22Rv1 (cell line): ENCODE measurements around the gene OR2T11.

Experiments
- H3K27ac ChIP-seq: fragments of 450-650 bp; 2 replicates; pipeline ENCODE4 v1.5.1; 2017
- ZFX ChIP-seq: fragments of 450-650 bp; IDR thresholded peaks from 2 replicates; pipeline ENCODE4 v1.6.1; 2017; ENCODE audit warnings: antibody characterized with exemption, borderline replicate concordance
- TF ChIP-seq, protein P1 (sequence below): fragments of 450-650 bp; IDR thresholded peaks from 2 replicates; pipeline ENCODE4 v1.5.1; 2017; ENCODE audit warnings: mild to moderate bottlenecking

OR2T11 gene

DNA sequence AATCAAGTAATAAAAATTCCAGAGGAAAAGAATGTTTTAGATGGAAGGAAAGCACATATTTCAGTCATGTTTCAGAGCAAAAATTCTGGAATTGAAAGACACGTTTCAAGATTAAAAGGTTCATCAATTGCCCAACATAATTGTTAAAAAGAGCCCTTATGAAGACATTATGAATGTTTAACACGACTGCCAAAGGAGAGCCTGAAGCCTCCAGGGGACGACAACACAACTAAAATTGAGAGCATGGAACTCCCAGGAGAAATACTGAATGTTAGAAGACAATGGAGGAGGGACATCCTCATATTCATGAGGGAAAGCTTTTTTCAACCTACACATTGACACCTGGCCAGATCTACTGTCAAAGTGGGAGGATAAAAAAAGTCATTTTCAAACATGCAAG, 16.0 kb downstream of the OR2T11 start:
- H3K27ac ChIP-seq: no peak overlapping the region
- TF ChIP-seq ZFX: no peak
- TF ChIP-seq, protein P1, sequence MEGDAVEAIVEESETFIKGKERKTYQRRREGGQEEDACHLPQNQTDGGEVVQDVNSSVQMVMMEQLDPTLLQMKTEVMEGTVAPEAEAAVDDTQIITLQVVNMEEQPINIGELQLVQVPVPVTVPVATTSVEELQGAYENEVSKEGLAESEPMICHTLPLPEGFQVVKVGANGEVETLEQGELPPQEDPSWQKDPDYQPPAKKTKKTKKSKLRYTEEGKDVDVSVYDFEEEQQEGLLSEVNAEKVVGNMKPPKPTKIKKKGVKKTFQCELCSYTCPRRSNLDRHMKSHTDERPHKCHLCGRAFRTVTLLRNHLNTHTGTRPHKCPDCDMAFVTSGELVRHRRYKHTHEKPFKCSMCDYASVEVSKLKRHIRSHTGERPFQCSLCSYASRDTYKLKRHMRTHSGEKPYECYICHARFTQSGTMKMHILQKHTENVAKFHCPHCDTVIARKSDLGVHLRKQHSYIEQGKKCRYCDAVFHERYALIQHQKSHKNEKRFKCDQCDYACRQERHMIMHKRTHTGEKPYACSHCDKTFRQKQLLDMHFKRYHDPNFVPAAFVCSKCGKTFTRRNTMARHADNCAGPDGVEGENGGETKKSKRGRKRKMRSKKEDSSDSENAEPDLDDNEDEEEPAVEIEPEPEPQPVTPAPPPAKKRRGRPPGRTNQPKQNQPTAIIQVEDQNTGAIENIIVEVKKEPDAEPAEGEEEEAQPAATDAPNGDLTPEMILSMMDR: peak; percentile 95

GRCh38 chr1:248618119-248618518, 16.8 kb downstream of the OR2T11 start:
- TF ChIP-seq ZFX: no peak
- TF ChIP-seq, protein P1: no peak
- no peak overlapping the region for H3K27ac ChIP-seq

- no peak for TF ChIP-seq ZFX
- TF ChIP-seq, protein P1: no peak
Observed at GRCh38 chr1:248613742-248614141, 21.1 kb downstream of the OR2T11 start.

GRCh38 chr1:248611883-248612414, 22.9 kb downstream of the OR2T11 start:
- H3K27ac ChIP-seq: no peak overlapping the region
- TF ChIP-seq ZFX: no peak
- TF ChIP-seq, protein P1: no peak

More at GRCh38 chr1:248613742-248614141, 21.1 kb downstream of the OR2T11 start:
- H3K27ac ChIP-seq: no peak overlapping the region

DNA sequence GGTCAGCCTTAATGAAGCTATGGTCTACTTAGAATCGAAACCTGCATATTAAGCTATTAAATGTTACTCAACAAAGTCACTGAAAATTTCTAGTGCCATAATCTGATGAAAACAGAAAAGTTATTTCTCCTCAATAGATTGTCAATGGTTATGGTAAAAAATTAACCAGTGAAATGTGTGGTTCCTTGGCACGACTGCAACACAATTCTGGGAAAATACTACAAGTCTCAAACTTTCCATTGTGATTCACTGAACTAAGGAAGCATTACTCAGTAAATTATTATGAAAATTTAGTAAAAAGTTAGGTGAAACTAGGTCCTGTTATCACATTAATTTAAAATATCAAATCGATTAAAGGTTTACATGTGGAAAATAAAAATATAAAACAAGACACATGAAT, 24.6 kb downstream of the OR2T11 start:
- TF ChIP-seq, protein P1: no peak
- TF ChIP-seq ZFX: no peak
- H3K27ac ChIP-seq: no peak overlapping the region

DNA sequence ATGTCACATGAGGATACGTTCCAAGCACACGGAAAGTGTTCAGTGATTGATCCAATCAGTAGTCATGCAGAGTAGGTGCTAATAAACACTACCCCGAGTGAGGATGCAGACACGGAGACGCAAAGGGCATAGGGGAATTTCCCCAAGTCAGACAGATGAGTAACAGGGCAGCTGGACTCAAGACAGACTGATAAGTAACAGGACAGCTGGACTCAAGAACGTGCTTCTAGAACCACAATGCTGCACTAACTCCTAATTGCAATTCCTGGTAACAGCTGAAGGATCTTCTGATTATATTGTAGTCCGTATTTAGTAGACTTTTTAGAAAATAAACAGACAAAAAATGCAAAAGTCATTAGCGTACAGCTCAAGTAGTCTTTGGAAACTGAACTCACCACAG, 35.5 kb downstream of the OR2T11 start:
- TF ChIP-seq, protein P1: no peak
- TF ChIP-seq ZFX: no peak

DNA sequence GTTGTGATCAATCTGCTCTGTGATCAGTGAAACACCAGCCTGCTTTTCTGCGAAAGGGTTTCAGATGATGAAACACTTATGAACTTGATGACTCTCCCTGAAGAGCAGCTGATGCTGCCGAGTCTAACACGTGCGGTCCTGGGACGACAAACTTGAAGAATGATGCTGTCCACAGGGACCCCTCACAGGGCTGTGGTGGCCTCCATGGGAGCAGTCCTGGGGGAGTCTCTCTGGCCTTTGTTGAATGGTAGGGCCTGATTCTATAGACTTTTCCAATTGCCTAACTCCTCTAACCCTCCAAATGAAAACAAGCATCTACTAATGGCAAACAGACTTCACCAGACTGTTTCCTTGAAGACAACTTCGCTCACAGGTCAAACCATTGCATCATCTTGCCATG, 37.3 kb downstream of the OR2T11 start, which contains the start of gene OR2T10:
Gene OR2T10 (minus strand): TSS at position 112 of the 400 bp plus-strand sequence. CDS start 3,932 bp downstream, outside the sequence.
- H3K27ac ChIP-seq: no peak within 1 kb of the TSS
- TF ChIP-seq, protein P1: no peak
- no peak for TF ChIP-seq ZFX

More for the DNA sequence above, 35.5 kb downstream of the OR2T11 start:
- H3K27ac ChIP-seq: no peak overlapping the region
